HEK293 (cell line): Measurements from ENCODE around the gene NPW.
A peak's percentile ranks its signal among the peaks of the same experiment; 100 is the strongest.

ENCODE experiments used
- CTCF ChIA-PET: fragments of 350-600 bp; formaldehyde crosslinking; extraction: SDS; loops from one replicate; lab custom pipeline; 2021; ENCODE audit warnings: antibody characterized with exemption; lab: Yijun Ruan, JAX
- POLR2A ChIA-PET: fragments of 300-600 bp; formaldehyde crosslinking; extraction: SDS; loops from one replicate; lab custom pipeline; 2020; ENCODE audit warnings: antibody characterized with exemption, inconsistent platforms; lab: Yijun Ruan, JAX
- H3K27ac ChIP-seq: fragments of 200-500 bp; sonication (Bioruptor generic); 2 replicates; pipeline ENCODE4 v1.5.1; 2014; ENCODE audit warnings: low read depth, low read length, control low read depth, inconsistent platforms; ENCODE audit errors: extremely low read depth
- H3K36me3 ChIP-seq, 2 experiments: fragments of 200-500 bp in 1 of 2; sonication (Bioruptor generic) in 1 of 2; 1 replicate in 1 of 2; 2 replicates in 1 of 2; pipeline ENCODE4 v1.5.1; 2014 to 2017; ENCODE audit warnings: inconsistent platforms in 2 of 2, low read length in 2 of 2; ENCODE audit not compliant: control insufficient read depth in 2 of 2, insufficient read depth in 1 of 2
- H3K4me1 ChIP-seq: fragments of 200-500 bp; sonication (Bioruptor generic); 2 replicates; pipeline ENCODE4 v1.5.1; 2014; ENCODE audit warnings: mild to moderate bottlenecking, low read length, inconsistent platforms; ENCODE audit not compliant: control insufficient read depth, insufficient read depth
- H3K4me3 ChIP-seq: 2 replicates; pipeline ENCODE4 v1.5.1; 2011; ENCODE audit warnings: low read depth, mild to moderate bottlenecking, control low read depth, low read length, moderate library complexity
- H3K9me3 ChIP-seq: fragments of 200-500 bp; sonication (Bioruptor generic); 2 replicates; pipeline ENCODE4 v1.5.1; 2014; ENCODE audit warnings: low read depth, low read length, inconsistent platforms; ENCODE audit not compliant: control insufficient read depth, insufficient read depth
- BCL11A ChIP-seq: fragments of 450-650 bp; formaldehyde crosslinking; IDR thresholded peaks from 2 replicates; pipeline ENCODE4 v1.5.1; 2016; ENCODE audit warnings: low read depth, missing biosample characterization, missing genetic modification characterization
- GLI2 ChIP-seq: fragments of 450-650 bp; formaldehyde crosslinking; IDR thresholded peaks from 2 replicates; pipeline ENCODE4; 2017; ENCODE audit warnings: missing biosample characterization, missing genetic modification characterization, low read depth, borderline replicate concordance
- GLIS2 ChIP-seq: fragments of 450-650 bp; formaldehyde crosslinking; IDR thresholded peaks from 2 replicates; pipeline ENCODE4 v1.5.1; 2016; ENCODE audit warnings: missing biosample characterization, missing genetic modification characterization
- KLF8 ChIP-seq: fragments of 450-650 bp; formaldehyde crosslinking; IDR thresholded peaks from 2 replicates; pipeline ENCODE4 v1.5.1; 2016; ENCODE audit warnings: missing biosample characterization, missing genetic modification characterization
- PRDM10 ChIP-seq: fragments of 450-650 bp; formaldehyde crosslinking; IDR thresholded peaks from 2 replicates; pipeline ENCODE4 v1.5.1; 2016; ENCODE audit warnings: missing biosample characterization, missing genetic modification characterization
- ZBTB8A ChIP-seq: fragments of 450-650 bp; formaldehyde crosslinking; IDR thresholded peaks from 2 replicates; pipeline ENCODE4 v1.5.1; 2016; ENCODE audit warnings: missing biosample characterization, missing genetic modification characterization
- ZFP69B ChIP-seq: fragments of 450-650 bp; formaldehyde crosslinking; IDR thresholded peaks from 2 replicates; pipeline ENCODE4 v1.5.1; 2016; ENCODE audit warnings: missing biosample characterization, missing genetic modification characterization
- ZNF274 ChIP-seq, 2 experiments: fragments of 200-500 bp in 1 of 2; fragments of 450-650 bp in 1 of 2; sonication (Bioruptor generic) in 1 of 2; formaldehyde crosslinking in 1 of 2; IDR thresholded peaks; 2 replicates each; pipeline versions ENCODE4 v1.5.1 to v1.6.1; 2014 to 2016; ENCODE audit warnings: borderline replicate concordance in 1 of 2, inconsistent platforms in 1 of 2, low read length in 1 of 2, missing biosample characterization in 1 of 2, missing genetic modification characterization in 1 of 2
- ZNF48 ChIP-seq: fragments of 450-650 bp; formaldehyde crosslinking; IDR thresholded peaks from 2 replicates; pipeline ENCODE4 v1.5.1; 2016; ENCODE audit warnings: missing biosample characterization, missing genetic modification characterization
- ZNF513 ChIP-seq: fragments of 450-650 bp; IDR thresholded peaks from 2 replicates; pipeline ENCODE4 v1.5.1; 2018; ENCODE audit warnings: missing biosample characterization, missing genetic modification characterization
- ZNF555 ChIP-seq: fragments of 450-650 bp; formaldehyde crosslinking; conservative IDR thresholded peaks from 2 replicates; pipeline ENCODE4 v1.5.1; 2017; ENCODE audit warnings: missing biosample characterization, mild to moderate bottlenecking, missing genetic modification characterization, inconsistent platforms
- ZNF747 ChIP-seq: fragments of 450-650 bp; formaldehyde crosslinking; IDR thresholded peaks from 2 replicates; pipeline ENCODE4 v1.5.1; 2016; ENCODE audit warnings: missing biosample characterization, missing genetic modification characterization
- ZNF792 ChIP-seq: fragments of 450-650 bp; formaldehyde crosslinking; IDR thresholded peaks from 2 replicates; pipeline ENCODE4 v1.5.1; 2016; ENCODE audit warnings: missing biosample characterization, missing genetic modification characterization
- ZSCAN4 ChIP-seq: fragments of 450-650 bp; formaldehyde crosslinking; IDR thresholded peaks from 2 replicates; pipeline ENCODE4 v1.5.1; 2017; ENCODE audit warnings: missing biosample characterization, missing genetic modification characterization
- TF ChIP-seq, protein P1 (sequence below): fragments of 450-650 bp; formaldehyde crosslinking; IDR thresholded peaks from 2 replicates; pipeline ENCODE4 v1.5.1; 2016; ENCODE audit warnings: missing biosample characterization, missing genetic modification characterization
- TF ChIP-seq, protein P2 (sequence below): fragments of 450-650 bp; formaldehyde crosslinking; optimal IDR thresholded peaks from 2 replicates; pipeline ENCODE3; 2016; ENCODE audit warnings: missing biosample characterization, mild to moderate bottlenecking, missing genetic modification characterization

NPW gene

GRCh38 chr16:2036200-2036966 lies 16.8 kb downstream of the NPW start:
- H3K27ac ChIP-seq: peak overlapping the region; percentile 51
- no peaks in the 10 kb centered on the region for H3K9me3 ChIP-seq
- H3K4me3 ChIP-seq: no peak overlapping the region
- H3K4me1 ChIP-seq: peaks cover 4% of the 10 kb centered on the region; the same call in 1 of the 2 replicates
- ChIA-PET CTCF (interaction anchor here (1.1 to 1.2 kb wide), 2 partner anchors 85 to 252 kb away, joined by 3 read pairs; no protein-coding TSS in a partner anchor), POLR2A (interaction anchor here (1.8 kb wide), 1 partner anchor 119 kb away, joined by 12 read pairs; the partner anchor contains the start of gene TRAF7)
- TF ChIP-seq, protein P1, sequence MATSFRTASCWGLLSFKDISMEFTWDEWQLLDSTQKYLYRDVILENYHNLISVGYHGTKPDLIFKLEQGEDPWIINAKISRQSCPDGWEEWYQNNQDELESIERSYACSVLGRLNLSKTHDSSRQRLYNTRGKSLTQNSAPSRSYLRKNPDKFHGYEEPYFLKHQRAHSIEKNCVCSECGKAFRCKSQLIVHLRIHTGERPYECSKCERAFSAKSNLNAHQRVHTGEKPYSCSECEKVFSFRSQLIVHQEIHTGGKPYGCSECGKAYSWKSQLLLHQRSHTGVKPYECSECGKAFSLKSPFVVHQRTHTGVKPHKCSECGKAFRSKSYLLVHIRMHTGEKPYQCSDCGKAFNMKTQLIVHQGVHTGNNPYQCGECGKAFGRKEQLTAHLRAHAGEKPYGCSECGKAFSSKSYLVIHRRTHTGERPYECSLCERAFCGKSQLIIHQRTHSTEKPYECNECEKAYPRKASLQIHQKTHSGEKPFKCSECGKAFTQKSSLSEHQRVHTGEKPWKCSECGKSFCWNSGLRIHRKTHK: no peak
- TF ChIP-seq, protein P2, sequence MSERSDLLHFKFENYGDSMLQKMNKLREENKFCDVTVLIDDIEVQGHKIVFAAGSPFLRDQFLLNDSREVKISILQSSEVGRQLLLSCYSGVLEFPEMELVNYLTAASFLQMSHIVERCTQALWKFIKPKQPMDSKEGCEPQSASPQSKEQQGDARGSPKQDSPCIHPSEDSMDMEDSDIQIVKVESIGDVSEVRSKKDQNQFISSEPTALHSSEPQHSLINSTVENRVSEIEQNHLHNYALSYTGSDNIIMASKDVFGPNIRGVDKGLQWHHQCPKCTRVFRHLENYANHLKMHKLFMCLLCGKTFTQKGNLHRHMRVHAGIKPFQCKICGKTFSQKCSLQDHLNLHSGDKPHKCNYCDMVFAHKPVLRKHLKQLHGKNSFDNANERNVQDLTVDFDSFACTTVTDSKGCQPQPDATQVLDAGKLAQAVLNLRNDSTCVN (tag by site-specific recombination): peak; percentile 3
- 0 out of 2 replicates have a peak, but pooled peaks have one; percentile 1 for TF ChIP-seq ZFP69B (tag by site-specific recombination)
- TF ChIP-seq, all 188 proteins: peak for 2
- H3K36me3 ChIP-seq: peaks cover 0 to 12% of the 10 kb centered on the region in 2 experiments; a peak in 2 of 3 replicates

- H3K4me1 ChIP-seq: peaks cover 4% of the 10 kb centered on the region; the same call in 1 of the 2 replicates
- ChIA-PET CTCF (interaction anchor here (0.7 to 1.0 kb wide), 2 partner anchors 33 to 103 kb away, joined by 3 read pairs; no protein-coding TSS in a partner anchor), POLR2A (no interaction called here)
- peaks cover 0 to 12% of the 10 kb centered on the region in 2 experiments; a peak in 2 of 3 replicates for H3K36me3 ChIP-seq
- H3K9me3 ChIP-seq: no peaks in the 10 kb centered on the region
- TF ChIP-seq ZSCAN4 (tag by site-specific recombination) (peak; percentile 48; the same call in 1 of the 2 replicates), BCL11A (tag by site-specific recombination) (no peak), PRDM10 (no peak), ZNF274 (IDR thresholded peaks at IDR 0.05; ENCODE audit: low read length) (no peak), ZNF274 (tag by site-specific recombination; IDR thresholded peaks at IDR 0.05; ENCODE audit: borderline replicate concordance) (no peak), ZNF792 (tag by site-specific recombination) (no peak), ZBTB8A (peak; percentile 26; the same call in 1 of the 2 replicates), ZNF513 (tag by site-specific recombination) (no peak), GLIS2 (tag by site-specific recombination) (0 out of 2 replicates have a peak, but pooled peaks have one; percentile 43), ZNF747 (tag by site-specific recombination) (no peak), GLI2 (tag by site-specific recombination) (no peak), ZNF48 (tag by site-specific recombination) (no peak), KLF8 (no peak), ZNF555 (tag by site-specific recombination) (no peak)
- H3K27ac ChIP-seq: no peak overlapping the region
- H3K4me3 ChIP-seq: no peak overlapping the region
Measured at GRCh38 chr16:2037115-2037514, 17.5 kb downstream of the NPW start.
